Thoracic aorta (tissue), 2 donors: ENCODE results near the gene TPMT. TPM values are rescaled to one million over a fixed set of nuclear protein-coding genes. Genes with fewer than 3 reads are reported as not detected.

Experiments used
- ATAC-seq: fragments of 150-250 bp; one replicate; pipeline ENCODE4 v1.8.0; 2017; ENCODE audit warnings: low read depth; ENCODE audit not compliant: insufficient number of reproducible peaks, low FRiP score
- DNase-seq: peaks from one replicate; pipeline ENCODE4 v3.0.0-alpha.2; 2020; ENCODE audit warnings: low spot score
- H3K27ac ChIP-seq, 2 donors: fragments of 200-600 bp; sonication (generic); 1 replicate in 1 of 2; 2 replicates in 1 of 2; pipeline ENCODE4 v1.5.1; 2016; ENCODE audit warnings: mild to moderate bottlenecking in 2 of 2, moderate library complexity in 2 of 2
- H3K27me3 ChIP-seq: fragments of 200-600 bp; sonication (generic); replicated peaks from 2 replicates; pipeline ENCODE4 v1.6.0; 2016; ENCODE audit warnings: mild to moderate bottlenecking; ENCODE audit not compliant: insufficient read depth
- H3K36me3 ChIP-seq: fragments of 200-600 bp; sonication (generic); one replicate; pipeline ENCODE4 v1.5.1; 2016
- H3K4me1 ChIP-seq, 2 donors: fragments of 200-600 bp; sonication (generic); 1 replicate in 1 of 2; 2 replicates in 1 of 2; pipeline versions ENCODE4 v1.5.1 to v1.6.0; 2016; ENCODE audit warnings: low read depth in 2 of 2, mild to moderate bottlenecking in 1 of 2; ENCODE audit not compliant: control insufficient read depth in 1 of 2
- H3K4me3 ChIP-seq: fragments of 200-600 bp; sonication (generic); 2 replicates; pipeline ENCODE4 v1.5.1; 2016; ENCODE audit warnings: mild to moderate bottlenecking
- H3K9me3 ChIP-seq: fragments of 200-600 bp; sonication (generic); 2 replicates; pipeline ENCODE4 v1.5.1; 2016
- CTCF ChIP-seq: fragments of 200-600 bp; sonication (generic); IDR thresholded peaks from one replicate; pipeline ENCODE4 v1.5.1; 2019; ENCODE audit warnings: antibody characterized with exemption
- total RNA-seq, 2 donors: library from RNA; depleted of rRNA; stranded (reverse); fragments of >200 nt; gene quantifications; one replicate each; pipeline versions ENCODE4 v1.1.0 to v1.2.3, GENCODE V29; 2016

The TPMT gene
- total RNA-seq, 2 donors from 2014 or later, result 5.0 to 5.5 TPM

- Histone ChIP-seq H3K27me3 (no peaks in the 10 kb centered on the region), H3K4me1 (no peaks in the 10 kb centered on the region), H3K4me3 (no peak overlapping the region), H3K27ac (no peak overlapping the region), H3K36me3 (no peaks in the 10 kb centered on the region), H3K9me3 (no peaks in the 10 kb centered on the region)
- ATAC-seq (no peak), DNase-seq (no peak)
- no peak for TF ChIP-seq CTCF
Observed at GRCh38 chr6:18096423-18096822, 58.5 kb downstream of the TPMT start.

- TF ChIP-seq CTCF, result no peak
- Histone ChIP-seq H3K27ac (no peak overlapping the region), H3K4me1 (no peaks in the 10 kb centered on the region), H3K9me3 (no peaks in the 10 kb centered on the region), H3K36me3 (no peaks in the 10 kb centered on the region), H3K4me3 (no peak overlapping the region), H3K27me3 (no peaks in the 10 kb centered on the region)
- ATAC-seq (no peak), DNase-seq (no peak)
Observed at GRCh38 chr6:18091382-18091781, 63.5 kb downstream of the TPMT start.

- Histone ChIP-seq H3K27ac (no peak overlapping the region), H3K27me3 (no peaks in the 10 kb centered on the region), H3K36me3 (no peaks in the 10 kb centered on the region), H3K9me3 (no peaks in the 10 kb centered on the region), H3K4me1 (no peaks in the 10 kb centered on the region), H3K4me3 (no peak overlapping the region)
- no peak for ATAC-seq
- DNase-seq, result no peak
- no peak for TF ChIP-seq CTCF
Observed at GRCh38 chr6:18090349-18090786, 64.5 kb downstream of the TPMT start.

- no peaks in the 10 kb centered on the region for H3K9me3 ChIP-seq
- TF ChIP-seq CTCF, result no peak
- H3K4me1 ChIP-seq, result no peaks in the 10 kb centered on the region
- H3K27ac ChIP-seq, result no peak overlapping the region
- H3K27me3 ChIP-seq, result no peaks in the 10 kb centered on the region
- no peak overlapping the region for H3K4me3 ChIP-seq
- H3K36me3 ChIP-seq, result no peaks in the 10 kb centered on the region
- no peak for DNase-seq
- no peak for ATAC-seq
Observed at GRCh38 chr6:18088419-18089296, 66.2 kb downstream of the TPMT start.

- TF ChIP-seq CTCF, result no peak
- Histone ChIP-seq H3K36me3 (no peaks in the 10 kb centered on the region), H3K27me3 (no peaks in the 10 kb centered on the region), H3K9me3 (no peaks in the 10 kb centered on the region), H3K4me3 (no peak overlapping the region), H3K4me1 (no peaks in the 10 kb centered on the region), H3K27ac (no peak overlapping the region)
- ATAC-seq (no peak), DNase-seq (no peak)
Observed at GRCh38 chr6:18087396-18088165, 67.3 kb downstream of the TPMT start.
